GM23248 (cell line): ENCODE measurements around the gene VAV2. TPM values are rescaled to one million over a fixed set of nuclear protein-coding genes. Genes with fewer than 3 reads are reported as not detected.

ENCODE experiments used
- DNase-seq: peaks from one replicate; pipeline ENCODE4 v3.0.0-alpha.2; 2015
- H2AFZ ChIP-seq: fragments of 200-600 bp; sonication (generic); 2 replicates; pipeline ENCODE4 v1.6.1; 2016; ENCODE audit warnings: antibody characterized with exemption
- H3F3A ChIP-seq: fragments of 200-600 bp; sonication (generic); 2 replicates; pipeline ENCODE4 v1.6.1; 2016; ENCODE audit warnings: mild to moderate bottlenecking, antibody characterized with exemption, mixed run types; ENCODE audit not compliant: insufficient read depth
- H3K27ac ChIP-seq: fragments of 200-600 bp; sonication (generic); 2 replicates; pipeline ENCODE4 v1.5.1; 2016; ENCODE audit warnings: mild to moderate bottlenecking
- H3K27me3 ChIP-seq: fragments of 200-600 bp; sonication (generic); replicated peaks from 2 replicates; pipeline ENCODE4 v1.6.1; 2016; ENCODE audit warnings: mild to moderate bottlenecking; ENCODE audit not compliant: insufficient read depth
- H3K36me3 ChIP-seq: fragments of 200-600 bp; sonication (generic); 2 replicates; pipeline ENCODE4 v1.6.1; 2016; ENCODE audit warnings: low read depth, mild to moderate bottlenecking
- H3K4me1 ChIP-seq: fragments of 200-600 bp; sonication (generic); 2 replicates; pipeline ENCODE4 v1.6.1; 2016; ENCODE audit warnings: mild to moderate bottlenecking; ENCODE audit not compliant: insufficient read depth
- H3K4me2 ChIP-seq: fragments of 200-600 bp; sonication (generic); one replicate; pipeline ENCODE4 v1.6.1; 2016; ENCODE audit warnings: mild to moderate bottlenecking; ENCODE audit not compliant: unreplicated experiment
- H3K4me3 ChIP-seq: fragments of 200-600 bp; sonication (generic); 2 replicates; pipeline ENCODE4 v1.5.1; 2016; ENCODE audit warnings: mild to moderate bottlenecking
- H3K79me2 ChIP-seq: fragments of 200-600 bp; sonication (generic); 2 replicates; pipeline ENCODE4 v1.6.1; 2016; ENCODE audit warnings: mild to moderate bottlenecking; ENCODE audit not compliant: insufficient read depth
- H3K9ac ChIP-seq: fragments of 200-600 bp; sonication (generic); 2 replicates; pipeline ENCODE4 v1.6.1; 2016; ENCODE audit warnings: mild to moderate bottlenecking
- H3K9me2 ChIP-seq: fragments of 200-600 bp; sonication (generic); 2 replicates; pipeline ENCODE4 v1.6.1; 2016; ENCODE audit warnings: mixed run types, mild to moderate bottlenecking, moderate library complexity; ENCODE audit not compliant: insufficient read depth
- H3K9me3 ChIP-seq: fragments of 200-600 bp; sonication (generic); one replicate; pipeline ENCODE4 v1.6.1; 2017; ENCODE audit warnings: low read depth
- H4K20me1 ChIP-seq: fragments of 200-600 bp; sonication (generic); 2 replicates; pipeline ENCODE4 v1.6.0; 2016; ENCODE audit not compliant: insufficient read depth
- EZH2 ChIP-seq: fragments of 200-600 bp; sonication (generic); IDR thresholded peaks from 2 replicates; pipeline ENCODE4 v1.6.1; 2018; ENCODE audit warnings: antibody characterized with exemption, mild to moderate bottlenecking; ENCODE audit not compliant: insufficient read depth, poor library complexity, severe bottlenecking
- EZH2phosphoT487 ChIP-seq: fragments of 200-600 bp; sonication (generic); IDR thresholded peaks from 2 replicates; pipeline ENCODE4 v1.6.1; 2018; ENCODE audit warnings: antibody characterized with exemption, moderate library complexity, mild to moderate bottlenecking, low read depth; ENCODE audit not compliant: insufficient read depth
- WGBS, 2 experiments: methylation state at CpG; one replicate each; pipeline ENCODE4 v1.1.6; 2015 to 2017; ENCODE audit warnings: low lambda C conversion rate in 2 of 2, low coverage in 1 of 2; ENCODE audit errors: missing lambda C conversion rate in 2 of 2; 5-methylcytosine and 5-hydroxymethylcytosine counted together
- in situ Hi-C: fragments of 300-500 bp; cut with MboI; formaldehyde crosslinking; loops from 2 replicates; pipeline ENCODE4 v1.15.0; 2020
- polyA plus RNA-seq: library from polyadenylated mRNA; unstranded; fragments of >200 nt; fragmentation: Nextera tagmentation; extraction: Ambion mirVana; gene quantifications from 2 replicates; pipeline ENCODE4 v1.2.1, GENCODE V29; 2016
- total RNA-seq: library from RNA; depleted of rRNA; stranded (reverse); fragments of >200 nt; shearing (Covaris generic); gene quantifications from 2 replicates; pipeline ENCODE4 v1.2.3, GENCODE V29; 2014

Gene VAV2
- total and polyA plus RNA-seq, 2 experiments from 2014 or later, result 6.7 to 9.0 TPM

GRCh38 chr9:133835262-133835901 lies 156.7 kb downstream of the VAV2 start:
- H3K4me2 ChIP-seq, result no peak overlapping the region
- no peaks in the 10 kb centered on the region for H3K9me2 ChIP-seq
- WGBS, 2 experiments, result 86 to 88% methylated on average over 21 to 22 of the region's 22 CpGs
- H3K27me3 ChIP-seq, result no peaks in the 10 kb centered on the region
- no peaks in the 10 kb centered on the region for H3K9me3 ChIP-seq
- H3F3A ChIP-seq, result no peaks in the 10 kb centered on the region
- H3K9ac ChIP-seq, result no peak overlapping the region
- no peak overlapping the region for H2AFZ ChIP-seq
- H3K4me1 ChIP-seq, result no peaks in the 10 kb centered on the region
- H4K20me1 ChIP-seq, result no peaks in the 10 kb centered on the region
- H3K4me3 ChIP-seq, result no peak overlapping the region
- no peaks in the 10 kb centered on the region for H3K36me3 ChIP-seq
- no peak for TF ChIP-seq EZH2phosphoT487
- no peak for TF ChIP-seq EZH2
- in situ Hi-C loops, result no loop called here
- H3K79me2 ChIP-seq, result no peaks in the 10 kb centered on the region
- no peak overlapping the region for H3K27ac ChIP-seq
- DNase-seq, result no peak

- in situ Hi-C loops, result no loop called here
- no peaks in the 10 kb centered on the region for H3K36me3 ChIP-seq
- H3K4me2 ChIP-seq, result no peak overlapping the region
- H3K79me2 ChIP-seq, result no peaks in the 10 kb centered on the region
- no peaks in the 10 kb centered on the region for H3K9me2 ChIP-seq
- H3K27me3 ChIP-seq, result no peaks in the 10 kb centered on the region
- H3K9ac ChIP-seq, result no peak overlapping the region
- H3K9me3 ChIP-seq, result no peaks in the 10 kb centered on the region
- H3F3A ChIP-seq, result no peaks in the 10 kb centered on the region
- DNase-seq, result no peak
- no peak overlapping the region for H3K27ac ChIP-seq
- no peak overlapping the region for H3K4me3 ChIP-seq
- TF ChIP-seq EZH2, result no peak
- TF ChIP-seq EZH2phosphoT487, result no peak
- 91 to 94% methylated on average over 25 to 29 of the region's 29 CpGs for WGBS, 2 experiments
- no peaks in the 10 kb centered on the region for H4K20me1 ChIP-seq
- H2AFZ ChIP-seq, result no peak overlapping the region
- no peaks in the 10 kb centered on the region for H3K4me1 ChIP-seq
Measured at GRCh38 chr9:133834080-133834976, 157.8 kb downstream of the VAV2 start.

- H3K36me3 ChIP-seq, result no peaks in the 10 kb centered on the region
- DNase-seq, result no peak
- in situ Hi-C loops, result no loop called here
- no peak overlapping the region for H3K27ac ChIP-seq
- no peak overlapping the region for H2AFZ ChIP-seq
- no peaks in the 10 kb centered on the region for H3F3A ChIP-seq
- no peak overlapping the region for H3K4me2 ChIP-seq
- H3K4me1 ChIP-seq, result no peaks in the 10 kb centered on the region
- TF ChIP-seq EZH2phosphoT487, result no peak
- TF ChIP-seq EZH2, result no peak
- H3K9ac ChIP-seq, result no peak overlapping the region
- no peaks in the 10 kb centered on the region for H4K20me1 ChIP-seq
- 92 to 95% methylated on average over 22 of the region's 22 CpGs for WGBS, 2 experiments
- H3K9me3 ChIP-seq, result no peaks in the 10 kb centered on the region
- no peaks in the 10 kb centered on the region for H3K9me2 ChIP-seq
- H3K79me2 ChIP-seq, result no peaks in the 10 kb centered on the region
- H3K27me3 ChIP-seq, result no peaks in the 10 kb centered on the region
- no peak overlapping the region for H3K4me3 ChIP-seq
Measured at GRCh38 chr9:133833388-133834025, 158.6 kb downstream of the VAV2 start.

GRCh38 chr9:133832877-133833276 lies 159.2 kb downstream of the VAV2 start:
- in situ Hi-C loops, result no loop called here

More at GRCh38 chr9:133832877-133833276, 159.2 kb downstream of the VAV2 start:
- no peak for DNase-seq
- H3K36me3 ChIP-seq, result no peaks in the 10 kb centered on the region
- 87 to 89% methylated on average over 8 of the region's 8 CpGs for WGBS, 2 experiments
- H4K20me1 ChIP-seq, result no peaks in the 10 kb centered on the region
- H2AFZ ChIP-seq, result no peak overlapping the region
- no peaks in the 10 kb centered on the region for H3K9me2 ChIP-seq
- no peaks in the 10 kb centered on the region for H3K79me2 ChIP-seq
- no peak overlapping the region for H3K4me3 ChIP-seq
- no peaks in the 10 kb centered on the region for H3F3A ChIP-seq
- H3K27me3 ChIP-seq, result no peaks in the 10 kb centered on the region
- H3K9ac ChIP-seq, result no peak overlapping the region
- no peak for TF ChIP-seq EZH2
- TF ChIP-seq EZH2phosphoT487, result no peak
- no peak overlapping the region for H3K27ac ChIP-seq
- no peak overlapping the region for H3K4me2 ChIP-seq
- H3K9me3 ChIP-seq, result no peaks in the 10 kb centered on the region
- H3K4me1 ChIP-seq, result no peaks in the 10 kb centered on the region
